Endothelial cell of hepatic sinusoid (primary cell): ENCODE data around the gene HYAL2.
"Not testable (repeated sequence)": the region's sequence is repeated elsewhere in the genome, so short reads cannot be mapped to it uniquely, and the experiment has no call there.

ENCODE experiments used
- in situ Hi-C: cut with HindIII; loops from 2 replicates; pipeline ENCODE4 v1.10.0; 2017; ENCODE audit warnings: low sequenced_read_pairs

HYAL2 gene

GRCh38 chr3:50294089-50294488, 28.5 kb downstream of the HYAL2 start:
- in situ Hi-C loops: no loop called here

GRCh38 chr3:50293079-50293801, 29.3 kb downstream of the HYAL2 start:
- in situ Hi-C loops: no loop called here

- in situ Hi-C loops: no loop called here
Measured at GRCh38 chr3:50292159-50293078, 30.1 kb downstream of the HYAL2 start, which contains the start of gene IFRD2. Gene IFRD2 (minus strand): TSS chr3:50292429. CDS start chr3:50292274, 155 bp downstream.

- in situ Hi-C loops: no loop called here
Measured at GRCh38 chr3:50290161-50290641, 32.3 kb downstream of the HYAL2 start.

- in situ Hi-C loops: no loop called here
Measured at GRCh38 chr3:50289130-50289529, 33.4 kb downstream of the HYAL2 start.

- in situ Hi-C loops: no loop called here
Measured at GRCh38 chr3:50288387-50289007, 34.0 kb downstream of the HYAL2 start.

GRCh38 chr3:50287262-50287661, 35.3 kb downstream of the HYAL2 start:
- in situ Hi-C loops: no loop called here

- in situ Hi-C loops: no loop called here
Measured at GRCh38 chr3:50286322-50287227, 36.0 kb downstream of the HYAL2 start.

- in situ Hi-C loops: not testable (repeated sequence)
Measured at GRCh38 chr3:50284121-50284520, 38.4 kb downstream of the HYAL2 start.

GRCh38 chr3:50279255-50280016, 43.1 kb downstream of the HYAL2 start:
- in situ Hi-C loops: loop anchor here (5.0 kb wide), 2 partner anchors 48 to 97 kb away; partner anchors contain the start of gene TUSC2

- in situ Hi-C loops: loop anchor here (5.0 kb wide), 2 partner anchors 48 to 97 kb away; partner anchors contain the start of gene TUSC2
Measured at GRCh38 chr3:50278880-50279224, 43.7 kb downstream of the HYAL2 start, which contains the start of gene LSMEM2. Gene LSMEM2 (plus strand): TSS chr3:50279087. CDS start chr3:50279114, 27 bp downstream.

- in situ Hi-C loops: loop anchor here (5.0 kb wide), 2 partner anchors 49 to 96 kb away; partner anchors contain the start of gene TUSC2
Measured at GRCh38 chr3:50278123-50278879, 44.2 kb downstream of the HYAL2 start.

- in situ Hi-C loops: loop anchor here (5.0 kb wide), 2 partner anchors 51 to 94 kb away; partner anchors contain the start of gene TUSC2
Measured at GRCh38 chr3:50276762-50277101, 45.8 kb downstream of the HYAL2 start.

GRCh38 chr3:50275996-50276761, 46.4 kb downstream of the HYAL2 start:
- in situ Hi-C loops: loop anchor here (5.0 kb wide), 2 partner anchors 51 to 94 kb away; partner anchors contain the start of gene TUSC2

- in situ Hi-C loops: loop anchor here (5.0 kb wide), 2 partner anchors 52 to 93 kb away; partner anchors contain the start of gene TUSC2
Measured at GRCh38 chr3:50275141-50275995, 47.2 kb downstream of the HYAL2 start.

- in situ Hi-C loops: loop anchor here (5.0 kb wide), 2 partner anchors 53 to 92 kb away; partner anchors contain the start of gene TUSC2
Measured at GRCh38 chr3:50274371-50275104, 48.0 kb downstream of the HYAL2 start.
